HepG2 (cell line): Measurements from ENCODE around the gene GRIN2C. TPM values are rescaled to one million over a fixed set of nuclear protein-coding genes. Genes with fewer than 3 reads are reported as not detected.
A peak's percentile ranks its signal among the peaks of the same experiment; 100 is the strongest.

Source experiments
- ELF3 ChIP-seq: IDR thresholded peaks from 2 replicates; pipeline ENCODE4 v1.6.1; 2016; ENCODE audit warnings: missing genetic modification reagents, missing compliant biosample characterization
- GABPA ChIP-seq, 2 experiments: IDR thresholded peaks; 2 replicates each; pipeline ENCODE4 v1.6.1; 2011 to 2016; ENCODE audit warnings: low read depth in 2 of 2, low read length in 1 of 2, missing biosample characterization in 1 of 2, missing genetic modification characterization in 1 of 2
- HIC2 ChIP-seq: sonication (generic); formaldehyde crosslinking; IDR thresholded peaks from 2 replicates; pipeline ENCODE4 v1.9.0; 2022; ENCODE audit warnings: low read depth, missing genetic modification reagents
- ISX ChIP-seq: sonication (generic); formaldehyde crosslinking; conservative IDR thresholded peaks from 2 replicates; pipeline ENCODE4 v1.5.0; 2020; ENCODE audit warnings: missing genetic modification reagents
- JARID2 ChIP-seq: sonication (generic); formaldehyde crosslinking; IDR thresholded peaks from 2 replicates; pipeline ENCODE4 v1.8.1; 2023; ENCODE audit warnings: missing genetic modification reagents, inconsistent platforms; ENCODE audit not compliant: insufficient replicate concordance
- MAF1 ChIP-seq: sonication (generic); formaldehyde crosslinking; IDR thresholded peaks from 2 replicates; pipeline ENCODE4 v1.5.0; 2020; ENCODE audit warnings: missing genetic modification reagents, borderline replicate concordance
- PHF21A ChIP-seq: sonication (generic); formaldehyde crosslinking; IDR thresholded peaks from 2 replicates; pipeline ENCODE4 v1.5.0; 2020; ENCODE audit warnings: mild to moderate bottlenecking, missing genetic modification reagents
- RELA ChIP-seq: sonication (generic); formaldehyde crosslinking; IDR thresholded peaks from 2 replicates; pipeline ENCODE4 v1.4.0; 2020; ENCODE audit warnings: missing genetic modification reagents
- SMAD9 ChIP-seq: sonication (generic); formaldehyde crosslinking; IDR thresholded peaks from 2 replicates; pipeline ENCODE4 v1.5.1; 2020; ENCODE audit warnings: mild to moderate bottlenecking, missing genetic modification reagents
- SP1 ChIP-seq, 2 experiments: fragments of 450-650 bp in 1 of 2; sonication (generic) in 1 of 2; formaldehyde crosslinking in 1 of 2; IDR thresholded peaks; 2 replicates each; pipeline versions ENCODE4 v1.4.0 to v1.6.1; 2016 to 2020; ENCODE audit warnings: missing genetic modification reagents in 1 of 2
- SPEN ChIP-seq: sonication (generic); formaldehyde crosslinking; IDR thresholded peaks from 2 replicates; pipeline ENCODE4 v1.5.1; 2020; ENCODE audit warnings: low read depth, mild to moderate bottlenecking, missing genetic modification reagents
- THRA ChIP-seq: sonication (generic); formaldehyde crosslinking; IDR thresholded peaks from 2 replicates; pipeline ENCODE4 v1.4.0; 2020; ENCODE audit warnings: missing genetic modification reagents, borderline replicate concordance
- ZNF318 ChIP-seq: sonication (generic); formaldehyde crosslinking; IDR thresholded peaks from 2 replicates; pipeline ENCODE4 v1.4.0; 2020; ENCODE audit warnings: mild to moderate bottlenecking, missing genetic modification reagents
- ZNF34 ChIP-seq: sonication (generic); formaldehyde crosslinking; IDR thresholded peaks from 2 replicates; pipeline ENCODE4 v1.4.0; 2020; ENCODE audit warnings: mild to moderate bottlenecking, missing genetic modification reagents, borderline replicate concordance
- ZNF567 ChIP-seq: sonication (generic); formaldehyde crosslinking; IDR thresholded peaks from 2 replicates; pipeline ENCODE4 v1.8.1; 2023; ENCODE audit warnings: mild to moderate bottlenecking, missing genetic modification reagents, borderline replicate concordance
- ZNF709 ChIP-seq: sonication (generic); formaldehyde crosslinking; IDR thresholded peaks from 2 replicates; pipeline ENCODE4 v1.5.0; 2020; ENCODE audit warnings: mild to moderate bottlenecking, missing genetic modification reagents
- polyA plus RNA-seq, 8 experiments: library from polyadenylated mRNA; depleted of rRNA in 3 of 8; stranded (reverse) in 7 of 8; unstranded in 1 of 8; fragments of >200 nt; fragmentation: Illumina TruSeq in 4 of 8; extraction: Trizol in 4 of 8; gene quantifications; 2 replicates each; pipeline versions ENCODE4 v1.2.1 to v1.2.3, GENCODE V29; 2011 to 2016; ENCODE audit warnings: low read depth in 4 of 8, missing spikeins in 1 of 8, mixed read lengths in 1 of 8; ENCODE audit not compliant: insufficient read depth in 1 of 8
- total RNA-seq, 5 experiments: library from RNA; depleted of rRNA; stranded (reverse); fragments of >200 nt; fragmentation: Illumina TruSeq; extraction: Trizol; gene quantifications; 2 replicates each; pipeline ENCODE4 v1.2.3, GENCODE V29; 2016; ENCODE audit warnings: low read depth in 1 of 5

The GRIN2C gene
- total and polyA plus RNA-seq, 2 of the 13 experiments (the other 11 are each of a cell fraction or from before 2014, with no cell fraction given) = 0.03 to 0.11 TPM

GRCh38 chr17:74873037-74873873 is 13.6 kb upstream of the GRIN2C start (continued):
- TF ChIP-seq ISX (CRISPR knock-in tag) = no peak
- TF ChIP-seq ZNF567 (CRISPR knock-in tag) = no peak
- peak; percentile 95 for TF ChIP-seq PHF21A (CRISPR knock-in tag)
- no peak for TF ChIP-seq RELA (CRISPR knock-in tag)
- TF ChIP-seq THRA (CRISPR knock-in tag) = peak; percentile 54; the same call in 1 of the 2 replicates
- TF ChIP-seq SMAD9 (CRISPR knock-in tag) = no peak
- TF ChIP-seq SP1 (IDR thresholded peaks at IDR 0.05) = 0 out of 2 replicates have a peak, but pooled peaks have one; percentile 63
- TF ChIP-seq SP1 (CRISPR knock-in tag; IDR thresholded peaks at IDR 0.05) = peak; percentile 99
- no peak for TF ChIP-seq HIC2 (CRISPR knock-in tag)
- TF ChIP-seq ZNF34 = 0 out of 2 replicates have a peak, but pooled peaks have one; percentile 16
- TF ChIP-seq ELF3 = peak; percentile 88
- no peak for TF ChIP-seq ZNF318 (CRISPR knock-in tag)
- no peak for TF ChIP-seq MAF1
- peak; percentile 79; the same call in 1 of the 2 replicates for TF ChIP-seq ZNF709 (CRISPR knock-in tag)
- TF ChIP-seq SPEN (CRISPR knock-in tag) = peak; percentile 52
- TF ChIP-seq JARID2 (CRISPR knock-in tag) = peak; percentile 81
- TF ChIP-seq GABPA (IDR thresholded peaks at IDR 0.05; ENCODE audit: low read depth, low read length) = no peak
- TF ChIP-seq GABPA (CRISPR knock-in tag; IDR thresholded peaks at IDR 0.05; ENCODE audit: low read depth) = peak; percentile 72
